ENCODE data around the gene SARDH.
A peak's percentile ranks its signal among the peaks of the same experiment; 100 is the strongest.
"Not testable (repeated sequence)": the region's sequence is repeated elsewhere in the genome, so short reads cannot be mapped to it uniquely, and the experiment has no call there.

SARDH gene

DNA sequence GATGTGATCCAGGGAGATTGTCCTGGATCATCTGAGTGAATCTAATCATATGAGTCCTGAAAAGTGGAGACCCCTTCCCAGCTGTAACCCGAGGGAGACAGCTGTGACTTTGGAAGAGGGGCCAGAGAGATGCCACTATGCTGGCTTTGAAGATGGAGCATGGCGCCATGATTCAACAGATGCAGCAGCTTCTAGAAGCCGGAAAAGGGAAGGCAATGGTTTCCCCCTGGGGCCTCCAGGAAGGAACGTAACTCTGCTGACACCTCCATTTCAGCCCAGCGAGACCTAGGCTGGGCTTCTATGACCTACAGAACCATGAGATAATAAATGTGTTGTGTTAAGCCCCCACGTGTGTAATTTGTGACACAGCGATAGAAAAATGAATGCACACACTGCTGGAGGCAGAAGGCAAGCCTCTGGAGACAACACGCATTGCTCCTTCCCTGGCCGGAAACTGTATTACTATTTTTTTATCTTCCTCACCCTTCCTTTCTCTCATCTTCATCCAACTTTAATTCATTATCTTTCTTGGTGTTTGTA, 16.6 kb upstream of the SARDH start:
- Mint-ChIP-seq H3K27ac (peak overlapping the region; percentile 14 to 39 (median 17)), H3K4me1 (peaks cover 19% of the 10 kb centered on the region), H3K36me3 (ENCODE audit: low read depth) (peaks cover 21% of the 10 kb centered on the region), H3K9me3 (peaks cover 12% of the 10 kb centered on the region), H3K27me3 (ENCODE audit: low read depth) (peaks cover 22% of the 10 kb centered on the region), H3K4me3 (peak overlapping the region in 1 of 3 experiments; percentile 57)
- TF ChIP-seq, protein P1, sequence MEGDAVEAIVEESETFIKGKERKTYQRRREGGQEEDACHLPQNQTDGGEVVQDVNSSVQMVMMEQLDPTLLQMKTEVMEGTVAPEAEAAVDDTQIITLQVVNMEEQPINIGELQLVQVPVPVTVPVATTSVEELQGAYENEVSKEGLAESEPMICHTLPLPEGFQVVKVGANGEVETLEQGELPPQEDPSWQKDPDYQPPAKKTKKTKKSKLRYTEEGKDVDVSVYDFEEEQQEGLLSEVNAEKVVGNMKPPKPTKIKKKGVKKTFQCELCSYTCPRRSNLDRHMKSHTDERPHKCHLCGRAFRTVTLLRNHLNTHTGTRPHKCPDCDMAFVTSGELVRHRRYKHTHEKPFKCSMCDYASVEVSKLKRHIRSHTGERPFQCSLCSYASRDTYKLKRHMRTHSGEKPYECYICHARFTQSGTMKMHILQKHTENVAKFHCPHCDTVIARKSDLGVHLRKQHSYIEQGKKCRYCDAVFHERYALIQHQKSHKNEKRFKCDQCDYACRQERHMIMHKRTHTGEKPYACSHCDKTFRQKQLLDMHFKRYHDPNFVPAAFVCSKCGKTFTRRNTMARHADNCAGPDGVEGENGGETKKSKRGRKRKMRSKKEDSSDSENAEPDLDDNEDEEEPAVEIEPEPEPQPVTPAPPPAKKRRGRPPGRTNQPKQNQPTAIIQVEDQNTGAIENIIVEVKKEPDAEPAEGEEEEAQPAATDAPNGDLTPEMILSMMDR (IDR thresholded peaks at IDR 0.05; ENCODE audit: unreplicated experiment in 3 of 3): no peak

DNA sequence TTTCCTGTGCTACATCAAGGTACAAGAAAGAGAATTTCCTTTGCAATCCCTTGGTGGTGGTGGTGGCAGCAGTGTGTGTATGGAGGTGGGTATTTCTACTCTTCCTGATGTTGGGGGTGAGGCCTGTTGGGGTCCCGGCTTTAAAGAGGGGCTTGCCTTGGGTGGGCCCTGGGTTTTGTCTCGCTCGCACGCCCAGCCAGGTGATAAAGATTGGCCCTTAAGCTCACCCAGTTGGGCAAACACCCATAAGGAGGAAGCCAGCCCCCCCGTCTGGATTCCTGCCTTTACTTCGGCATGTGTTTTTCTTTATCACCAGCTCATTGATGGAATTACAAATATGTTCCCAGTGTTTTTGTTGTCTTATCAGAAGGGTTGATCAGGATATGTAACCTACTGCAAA, 16.0 kb upstream of the SARDH start:
- Mint-ChIP-seq H3K27me3 (ENCODE audit: low read depth) (peaks cover 22% of the 10 kb centered on the region), H3K4me3 (no peak overlapping the region), H3K27ac (no peak overlapping the region), H3K9me3 (peaks cover 12% of the 10 kb centered on the region), H3K36me3 (ENCODE audit: low read depth) (peaks cover 19% of the 10 kb centered on the region), H3K4me1 (peaks cover 19% of the 10 kb centered on the region)
- TF ChIP-seq, protein P1 (IDR thresholded peaks at IDR 0.05; ENCODE audit: unreplicated experiment in 3 of 3): no peak

DNA sequence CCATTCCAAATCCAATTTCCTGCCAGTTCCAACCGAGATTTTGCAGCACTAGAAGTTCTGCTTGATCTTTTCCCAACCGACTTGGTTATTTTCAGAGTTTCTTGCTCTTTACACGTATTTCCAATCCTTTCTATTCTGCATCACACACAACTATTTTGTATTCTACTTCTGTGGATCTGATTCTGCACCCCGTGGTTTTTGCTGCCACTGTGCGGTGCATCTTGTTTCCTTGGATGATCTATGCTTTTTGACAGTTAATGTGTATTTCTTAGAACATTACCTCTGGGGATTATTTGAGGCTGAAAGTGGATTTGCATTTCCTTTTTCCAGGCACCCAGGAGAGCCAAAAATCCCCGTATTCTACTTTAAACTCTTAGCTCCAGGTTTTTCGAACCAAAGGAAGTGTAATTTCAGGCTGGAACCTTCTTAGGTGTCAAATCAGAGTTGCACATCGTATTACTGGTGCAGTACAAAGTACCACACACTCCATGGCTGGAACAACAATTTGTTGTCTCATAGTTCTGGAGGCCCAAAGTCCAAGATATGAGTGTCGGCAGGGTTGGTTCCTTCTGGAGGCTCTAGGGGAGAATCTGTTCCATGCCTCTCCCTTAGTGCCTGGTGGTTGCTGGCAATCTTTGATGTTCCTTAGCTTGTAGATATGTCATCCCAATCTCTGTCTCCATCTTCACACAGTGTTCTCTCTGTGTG, 14.7 kb upstream of the SARDH start:
- no peak overlapping the region for H3K4me3 Mint-ChIP-seq
- H3K27ac Mint-ChIP-seq: no peak overlapping the region
- peaks cover 29% of the 10 kb centered on the region for H3K27me3 Mint-ChIP-seq (ENCODE audit: low read depth)
- H3K9me3 Mint-ChIP-seq: peaks cover 12% of the 10 kb centered on the region
- peaks cover 12% of the 10 kb centered on the region for H3K4me1 Mint-ChIP-seq
- H3K36me3 Mint-ChIP-seq (ENCODE audit: low read depth): peaks cover 8% of the 10 kb centered on the region
- TF ChIP-seq, protein P1 (IDR thresholded peaks at IDR 0.05; ENCODE audit: unreplicated experiment in 3 of 3): no peak

DNA sequence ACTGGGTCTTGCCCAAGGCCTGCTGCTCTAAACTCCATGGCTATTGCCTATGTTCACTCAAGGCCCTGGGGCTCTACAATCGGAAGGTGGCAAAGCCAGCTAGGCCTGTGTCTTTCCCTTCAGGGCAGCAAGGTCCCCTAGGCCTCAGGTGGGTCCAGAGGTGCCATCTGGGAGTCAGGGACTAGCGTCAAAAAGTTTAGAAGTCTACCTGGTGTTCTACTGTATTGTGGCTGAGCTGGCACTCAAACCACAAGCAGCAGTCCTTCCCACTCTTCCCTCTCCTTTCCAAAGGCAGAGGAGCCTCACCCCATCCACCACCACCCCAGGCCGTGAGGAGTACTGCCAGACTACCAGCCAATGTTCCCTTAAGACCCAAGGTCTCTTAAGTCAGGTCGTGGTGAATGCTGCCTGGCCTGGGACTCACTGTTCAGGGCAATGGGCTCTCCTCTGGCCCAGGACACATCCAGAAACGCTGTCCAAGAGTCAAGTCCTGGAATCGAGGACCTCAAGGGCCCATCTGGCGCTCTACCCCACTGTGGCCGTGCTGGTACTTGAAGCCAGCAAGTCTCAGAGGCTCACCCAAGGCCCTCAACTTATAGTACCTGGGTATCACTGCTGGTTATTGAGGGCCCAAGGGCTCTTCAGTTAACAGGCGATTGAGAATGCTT, 13.0 kb upstream of the SARDH start:
- peaks cover 17% of the 10 kb centered on the region for H3K9me3 Mint-ChIP-seq
- H3K27me3 Mint-ChIP-seq (ENCODE audit: low read depth): peaks cover 38% of the 10 kb centered on the region
- H3K4me1 Mint-ChIP-seq: peaks cover 18% of the 10 kb centered on the region
- H3K4me3 Mint-ChIP-seq: no peak overlapping the region
- no peak overlapping the region for H3K27ac Mint-ChIP-seq
- TF ChIP-seq, protein P1 (IDR thresholded peaks at IDR 0.05; ENCODE audit: unreplicated experiment in 3 of 3): no peak
- H3K36me3 Mint-ChIP-seq (ENCODE audit: low read depth): no peaks in the 10 kb centered on the region

DNA sequence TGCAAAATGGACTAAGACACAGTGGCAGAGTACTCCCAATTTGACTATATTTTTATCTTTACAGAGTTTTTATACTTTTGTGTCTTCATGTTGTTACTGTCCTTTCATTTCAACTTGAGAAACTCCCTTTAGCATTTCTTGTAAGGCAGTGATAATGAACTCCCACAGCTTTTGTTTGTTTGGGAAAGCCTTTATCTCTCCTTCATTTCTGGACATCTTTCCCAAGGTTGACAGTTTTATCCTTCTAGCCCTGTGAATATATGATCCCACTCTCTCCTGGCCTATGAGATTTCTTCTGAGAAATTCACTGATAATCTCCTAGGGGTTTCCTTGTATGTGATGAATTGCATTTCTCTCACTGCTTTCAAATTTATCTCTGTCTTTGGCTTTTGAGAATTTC, 9.2 kb upstream of the SARDH start:
- Mint-ChIP-seq H3K9me3 (peaks cover 11% of the 10 kb centered on the region), H3K4me3 (no peak overlapping the region), H3K27me3 (ENCODE audit: low read depth) (peaks cover 34% of the 10 kb centered on the region), H3K4me1 (peaks cover 8% of the 10 kb centered on the region), H3K27ac (peak overlapping the region in 1 of 3 experiments; percentile 17), H3K36me3 (ENCODE audit: low read depth) (no peaks in the 10 kb centered on the region)
- TF ChIP-seq, protein P1 (IDR thresholded peaks at IDR 0.05; ENCODE audit: unreplicated experiment in 3 of 3): no peak

DNA sequence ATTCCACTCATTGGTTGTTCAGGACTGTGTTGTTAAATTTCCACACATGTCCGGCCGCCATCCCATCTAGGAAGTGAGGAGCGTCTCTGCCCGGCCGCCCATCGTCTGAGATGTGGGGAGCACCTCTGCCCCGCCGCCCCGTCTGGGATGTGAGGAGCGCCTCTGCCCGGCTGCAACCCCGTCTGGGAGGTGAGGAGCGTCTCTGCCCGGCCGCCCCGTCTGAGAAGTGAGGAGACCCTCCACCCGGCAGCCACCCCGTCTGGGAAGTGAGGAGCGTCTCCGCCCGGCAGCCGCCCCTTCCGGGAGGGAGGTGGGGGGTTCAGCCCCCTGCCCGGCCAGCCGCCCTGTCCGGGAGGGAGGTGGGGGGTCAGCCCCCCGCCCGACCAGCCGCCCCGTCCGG, 6.4 kb upstream of the SARDH start:
- not testable (repeated sequence) for H3K27ac Mint-ChIP-seq; H3K4me1 Mint-ChIP-seq; H3K4me3 Mint-ChIP-seq; H3K36me3 Mint-ChIP-seq (ENCODE audit: low read depth)
- Mint-ChIP-seq H3K27me3 (ENCODE audit: low read depth) (peaks cover 25% of the 10 kb centered on the region), H3K9me3 (peaks cover 11% of the 10 kb centered on the region)
